ENCODE results near the gene KCNC4.

KCNC4 gene

DNA sequence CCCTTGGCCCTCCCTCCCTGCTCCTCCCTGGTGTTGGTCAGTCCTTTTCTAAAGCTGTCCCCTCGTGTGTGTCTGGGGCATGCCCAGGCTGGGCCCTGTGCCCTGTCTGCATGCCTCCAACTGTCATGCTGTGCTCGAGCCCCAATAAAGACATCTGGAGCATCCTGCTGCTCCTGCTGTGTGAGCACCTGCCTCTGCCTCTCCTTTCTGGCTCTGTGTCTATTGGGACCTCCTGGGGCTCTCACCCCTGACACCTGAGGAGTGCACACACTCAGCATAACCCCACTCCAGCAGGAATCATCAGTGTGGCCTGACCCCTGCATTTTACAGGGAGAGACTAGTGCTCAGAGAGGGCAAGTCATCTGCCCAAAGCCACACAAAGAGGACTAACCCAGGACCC, 23.7 kb downstream of the KCNC4 start:
- no peak for DNase-seq

DNA sequence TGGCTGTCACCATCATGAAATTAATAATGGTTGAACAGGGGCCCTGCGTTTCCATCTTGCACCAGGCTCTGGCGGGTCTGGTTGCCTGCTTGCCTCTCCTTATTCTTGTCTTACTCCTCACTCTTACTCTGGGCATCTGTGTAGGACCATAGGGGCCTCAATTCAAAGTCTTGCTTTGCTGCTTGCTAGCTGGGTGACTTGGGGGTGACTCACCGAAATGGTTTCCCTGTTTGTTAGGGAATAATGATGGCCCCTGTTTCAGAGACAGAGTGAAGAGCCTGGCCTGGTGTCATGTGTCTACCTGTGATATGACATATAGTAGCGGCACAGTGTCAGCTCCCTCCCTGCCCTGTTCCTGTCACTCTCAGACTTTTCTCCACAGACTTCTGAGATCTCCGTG, 24.6 kb downstream of the KCNC4 start:
- DNase-seq, result no peak

DNA sequence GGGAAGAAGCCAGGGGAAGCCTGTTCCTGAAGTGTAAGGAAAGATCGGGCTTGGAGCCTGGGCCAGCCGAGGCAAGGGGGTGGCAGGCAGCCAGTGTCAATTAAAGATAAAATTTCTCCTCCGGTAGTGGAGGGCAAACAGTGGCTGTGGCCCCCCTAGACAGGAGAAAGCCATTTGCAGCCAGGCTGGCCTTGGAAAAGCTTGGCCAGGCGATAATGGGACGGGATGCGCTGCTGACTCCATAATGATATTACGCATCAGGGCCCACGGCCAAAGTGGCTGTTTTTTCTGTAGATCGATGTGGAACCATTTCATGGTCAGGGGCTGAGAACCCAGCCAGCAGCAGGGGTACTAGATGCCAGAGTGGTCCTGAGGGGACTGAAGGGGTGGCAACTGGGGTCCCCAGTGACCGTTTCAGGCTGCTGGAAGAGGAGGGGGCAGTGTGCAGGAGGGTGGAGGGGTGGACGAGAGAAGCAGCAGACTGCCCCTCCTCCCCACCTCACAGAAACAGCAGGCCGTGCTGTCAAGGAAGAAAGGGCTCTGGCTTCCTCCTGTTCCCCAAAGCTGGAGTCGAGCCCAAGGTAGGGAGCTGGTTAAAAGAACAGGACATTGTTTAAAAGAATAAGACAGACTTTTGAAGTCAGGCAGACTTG, 25.2 kb downstream of the KCNC4 start:
- no peak for DNase-seq

DNA sequence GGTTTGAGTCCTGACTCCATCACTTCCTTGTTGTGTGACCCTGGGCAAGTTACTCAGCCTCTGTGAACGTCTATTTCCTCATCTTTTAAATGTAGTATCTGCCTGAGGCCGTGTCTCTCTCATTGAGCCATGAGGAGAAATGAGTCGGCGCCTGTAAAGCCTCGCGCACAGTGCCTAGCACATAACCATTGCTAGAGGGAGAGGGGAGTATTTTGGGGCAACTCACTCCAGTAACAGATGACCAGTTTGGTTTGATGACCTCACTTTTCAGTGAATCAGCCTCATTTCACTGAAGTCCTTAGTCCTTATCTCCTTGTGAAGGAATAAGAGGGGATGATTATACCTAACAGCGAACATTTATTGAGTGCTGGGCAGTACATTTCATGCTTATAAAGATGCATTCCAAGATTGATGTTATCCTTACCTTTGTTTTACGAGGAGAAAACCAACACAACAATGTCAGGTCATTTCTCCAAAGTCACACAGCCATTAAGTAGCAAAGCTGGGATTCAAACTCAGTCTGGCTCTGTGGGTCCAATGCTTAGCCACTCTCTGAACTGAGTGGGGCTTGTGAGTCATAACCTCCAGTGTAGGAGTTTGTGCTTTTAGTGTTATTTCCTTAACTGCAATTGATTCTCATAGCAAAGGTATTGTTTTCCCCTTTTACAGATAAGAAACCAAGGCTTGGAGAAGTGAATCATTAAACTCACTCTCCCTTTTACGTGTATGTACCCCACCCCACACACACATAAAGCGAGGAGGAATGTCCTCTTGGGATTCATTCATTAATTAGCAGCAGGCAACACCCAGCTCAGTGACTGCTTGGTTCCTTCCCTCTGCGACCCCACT, 25.9 kb downstream of the KCNC4 start:
- DNase-seq, result peak; percentile 54

DNA sequence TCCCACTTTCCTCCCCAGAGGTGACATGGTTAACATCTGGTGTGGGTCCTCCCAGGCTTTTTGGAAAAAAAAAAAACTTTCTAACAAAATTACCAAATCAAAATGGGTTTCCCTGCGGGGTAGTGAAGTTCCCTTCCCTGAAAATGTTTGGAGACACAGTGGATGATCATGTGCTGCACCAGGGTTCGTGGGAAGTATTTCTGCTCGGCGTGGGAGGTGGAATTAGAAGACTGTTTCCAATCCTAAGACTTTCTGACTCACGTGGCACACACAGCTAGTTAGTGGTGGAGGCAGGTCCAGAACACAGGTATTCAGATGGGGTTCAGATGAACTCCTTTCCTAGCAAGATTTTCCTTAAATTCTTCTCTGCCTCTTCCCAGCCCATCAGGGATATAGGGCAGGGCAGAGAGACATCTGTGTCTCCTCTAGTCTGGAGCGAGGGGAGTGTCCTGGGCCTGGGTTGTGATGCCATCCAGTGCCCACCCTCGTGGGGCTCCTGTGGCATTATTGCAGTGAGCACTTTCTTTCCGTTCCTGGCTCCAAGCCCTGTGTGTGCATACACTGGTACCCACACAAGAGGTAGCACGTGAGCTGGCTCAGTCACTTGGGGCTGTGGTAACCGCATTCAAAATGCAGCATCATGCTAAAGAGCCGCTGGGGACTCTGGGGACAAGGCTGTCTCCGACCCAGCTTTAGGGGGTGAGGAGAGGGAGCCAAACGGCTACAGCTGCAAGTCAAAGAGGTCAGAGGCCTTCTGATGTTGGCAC, 27.5 kb downstream of the KCNC4 start:
- no peak for DNase-seq

DNA sequence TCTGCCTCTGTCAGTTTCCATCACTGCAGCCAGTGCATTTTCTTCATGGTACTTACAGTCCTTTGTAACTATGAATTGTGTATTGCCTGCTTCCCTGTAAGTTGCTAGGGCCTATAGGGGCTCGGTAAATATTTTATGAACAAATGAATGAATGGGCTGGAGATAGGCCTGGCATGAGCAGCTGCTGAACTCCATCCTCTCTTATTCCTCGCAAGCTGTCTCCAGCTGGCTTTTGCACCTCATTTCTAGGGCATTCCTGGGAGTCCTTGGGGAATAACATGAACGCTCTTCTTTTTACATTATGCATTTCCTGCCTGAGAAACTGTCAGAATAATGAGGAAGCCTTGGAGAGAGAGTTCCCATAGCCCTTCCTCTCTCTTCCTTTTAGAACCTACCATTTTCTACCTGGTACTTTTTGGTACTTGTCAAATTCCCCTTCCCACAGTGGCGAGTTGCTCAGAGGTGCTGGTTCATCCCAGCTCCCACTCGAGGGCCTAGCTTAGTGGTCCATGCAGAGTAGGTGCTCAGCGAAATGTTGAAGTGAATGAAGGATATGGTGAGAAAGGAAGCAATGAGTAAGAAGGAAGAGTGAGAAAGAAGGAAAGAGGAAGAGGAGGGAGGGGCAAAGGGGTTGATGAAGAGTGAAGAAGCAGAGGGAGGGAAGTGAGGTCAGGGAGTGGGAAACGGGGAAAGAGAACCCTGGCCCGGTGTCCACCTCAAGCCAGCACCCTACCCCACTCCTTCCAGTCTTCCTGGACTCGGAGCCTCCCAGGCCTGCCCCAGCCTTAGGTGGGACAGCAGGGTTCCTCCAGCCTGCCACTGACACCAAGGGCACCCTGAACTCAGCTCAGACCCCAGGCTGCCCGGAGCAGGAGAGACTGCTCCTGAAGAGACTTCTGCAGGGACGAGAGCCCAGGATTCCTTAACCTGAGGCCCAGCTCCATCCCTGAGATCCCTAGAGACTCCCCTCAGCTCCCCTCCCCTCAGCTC, 29.6 kb downstream of the KCNC4 start:
- peak; percentile 63 for DNase-seq

DNA sequence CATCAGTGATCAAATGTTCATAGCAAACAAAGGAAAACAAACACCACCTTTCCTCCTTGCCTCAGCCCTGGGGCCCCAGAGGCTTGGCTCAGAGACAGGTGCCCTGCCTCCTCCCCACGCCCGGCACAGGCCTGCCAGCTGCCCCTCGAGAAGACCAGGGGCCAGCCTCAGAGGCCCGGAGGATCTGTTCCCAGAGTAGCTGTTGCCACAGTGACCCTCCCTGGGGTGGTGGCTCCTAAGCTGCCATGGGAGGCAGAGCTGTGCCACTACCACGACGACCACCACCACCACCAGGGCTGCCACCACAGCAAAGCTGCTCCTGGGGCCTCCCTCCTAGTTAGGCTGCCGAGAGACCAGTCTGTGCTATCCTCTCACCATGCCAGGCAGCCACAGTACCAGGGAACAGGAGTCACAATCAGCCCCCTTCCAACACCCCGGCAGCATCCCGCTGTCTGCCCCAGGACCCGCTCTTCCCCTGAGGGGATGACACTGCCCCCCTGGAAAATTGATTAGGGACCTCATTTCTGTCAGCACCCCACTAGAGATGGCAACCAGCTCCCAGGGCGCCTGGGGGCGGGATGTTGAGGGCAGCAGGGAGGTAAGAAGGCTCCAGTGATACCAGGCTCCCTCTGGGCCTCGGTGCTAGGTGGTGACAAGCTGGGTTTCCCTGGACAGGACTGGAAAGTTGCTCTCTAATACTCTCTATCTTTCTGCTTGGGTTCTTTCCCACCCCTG, 30.5 kb downstream of the KCNC4 start:
- no peak for DNase-seq

DNA sequence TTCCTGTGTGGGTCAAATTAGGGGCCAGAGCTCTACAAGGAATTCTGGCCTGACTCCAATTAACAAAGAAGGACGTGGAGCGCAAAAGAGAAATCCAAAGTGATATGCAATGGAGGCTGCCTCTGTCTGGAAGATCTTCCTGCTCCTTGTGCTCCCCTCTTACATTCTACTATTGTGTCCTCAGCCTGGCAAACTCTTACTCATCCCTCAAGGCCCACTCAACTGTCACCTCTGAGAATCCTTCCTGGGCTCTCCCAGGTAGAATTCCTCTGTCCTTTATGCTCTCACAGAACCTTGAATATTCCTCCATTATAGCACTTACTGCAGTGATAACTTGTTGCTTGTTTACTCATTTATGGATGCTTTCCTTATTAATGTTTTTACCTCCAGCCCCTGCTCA, 31.4 kb downstream of the KCNC4 start:
- DNase-seq, result no peak

DNA sequence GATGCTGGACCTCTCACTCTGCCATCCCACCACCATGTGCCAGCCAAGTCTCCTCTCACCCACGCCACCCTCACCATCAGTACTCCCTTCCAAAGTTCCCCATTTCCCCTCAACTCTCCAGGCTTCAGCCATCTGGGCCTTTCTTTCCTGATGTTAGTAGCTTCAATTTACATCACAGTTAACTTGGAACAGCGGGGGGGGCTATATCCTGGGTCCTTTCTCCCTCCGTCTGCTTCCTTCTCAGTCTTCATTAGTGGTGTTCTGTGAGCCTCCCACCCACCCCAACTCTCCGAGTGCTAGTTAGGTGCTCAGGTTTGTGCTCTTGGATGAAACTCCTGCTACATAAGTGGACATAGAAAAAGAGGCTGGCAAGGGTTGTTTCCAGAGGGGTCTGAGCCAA, 31.9 kb downstream of the KCNC4 start:
- DNase-seq, result no peak

DNA sequence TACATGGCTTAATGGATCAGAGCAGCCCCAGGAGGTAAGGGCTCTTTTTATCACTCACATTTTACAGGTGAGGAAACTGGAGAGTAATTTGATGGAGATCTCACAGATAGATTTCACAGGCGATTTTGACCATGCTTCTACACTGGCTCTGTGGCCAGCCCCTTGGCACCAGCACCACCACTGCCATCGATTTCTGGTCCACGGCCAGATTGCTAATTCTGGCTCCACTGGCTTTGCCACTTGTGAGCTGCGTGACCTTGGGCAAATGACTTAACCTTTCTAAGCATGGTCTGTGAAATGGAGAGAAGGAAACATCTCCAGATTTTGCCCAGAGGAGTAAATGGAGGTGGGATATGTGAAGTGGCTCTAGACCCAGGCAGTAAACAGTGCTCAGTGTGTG, 32.6 kb downstream of the KCNC4 start:
- DNase-seq, result no peak

DNA sequence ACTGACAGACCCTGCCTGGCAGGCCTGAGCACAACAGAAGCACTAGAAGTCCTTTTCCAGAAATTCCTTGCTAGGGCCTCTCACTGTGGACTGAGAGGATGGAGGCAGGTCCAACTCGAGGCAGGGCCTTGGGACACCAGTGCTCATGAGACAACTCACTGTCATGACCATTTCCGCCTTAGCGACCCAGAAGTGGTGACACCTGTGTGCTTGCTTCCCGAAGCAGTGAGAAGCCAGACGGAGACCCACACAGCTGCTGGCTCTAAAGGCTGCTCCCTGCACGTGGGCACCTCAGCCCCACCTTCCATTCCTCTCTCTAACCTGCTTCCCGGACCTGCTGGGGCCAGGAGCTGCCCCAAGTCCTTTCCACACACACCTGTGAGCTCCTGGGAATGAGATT, 33.0 kb downstream of the KCNC4 start:
- DNase-seq, result no peak

DNA sequence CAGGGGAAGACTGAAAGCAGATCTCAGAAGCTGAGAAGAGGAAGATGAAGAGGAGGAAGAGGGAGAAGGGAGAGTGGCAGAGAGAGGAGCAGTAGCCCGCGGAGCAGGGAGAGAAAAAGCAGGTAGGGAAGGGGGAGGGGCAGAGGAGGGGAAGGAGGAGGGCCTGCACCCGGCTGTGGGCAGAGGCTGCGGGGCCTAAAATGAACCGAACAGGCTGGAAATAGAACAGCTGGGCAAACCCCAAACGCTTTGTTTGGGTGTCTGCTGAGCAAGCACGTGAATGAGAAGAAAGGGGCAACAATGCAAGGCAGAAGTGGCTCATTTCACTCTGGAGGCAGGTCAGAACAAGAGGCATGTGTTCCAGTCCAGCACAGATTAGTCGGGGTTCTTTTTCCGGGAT, 33.5 kb downstream of the KCNC4 start:
- DNase-seq, result no peak

DNA sequence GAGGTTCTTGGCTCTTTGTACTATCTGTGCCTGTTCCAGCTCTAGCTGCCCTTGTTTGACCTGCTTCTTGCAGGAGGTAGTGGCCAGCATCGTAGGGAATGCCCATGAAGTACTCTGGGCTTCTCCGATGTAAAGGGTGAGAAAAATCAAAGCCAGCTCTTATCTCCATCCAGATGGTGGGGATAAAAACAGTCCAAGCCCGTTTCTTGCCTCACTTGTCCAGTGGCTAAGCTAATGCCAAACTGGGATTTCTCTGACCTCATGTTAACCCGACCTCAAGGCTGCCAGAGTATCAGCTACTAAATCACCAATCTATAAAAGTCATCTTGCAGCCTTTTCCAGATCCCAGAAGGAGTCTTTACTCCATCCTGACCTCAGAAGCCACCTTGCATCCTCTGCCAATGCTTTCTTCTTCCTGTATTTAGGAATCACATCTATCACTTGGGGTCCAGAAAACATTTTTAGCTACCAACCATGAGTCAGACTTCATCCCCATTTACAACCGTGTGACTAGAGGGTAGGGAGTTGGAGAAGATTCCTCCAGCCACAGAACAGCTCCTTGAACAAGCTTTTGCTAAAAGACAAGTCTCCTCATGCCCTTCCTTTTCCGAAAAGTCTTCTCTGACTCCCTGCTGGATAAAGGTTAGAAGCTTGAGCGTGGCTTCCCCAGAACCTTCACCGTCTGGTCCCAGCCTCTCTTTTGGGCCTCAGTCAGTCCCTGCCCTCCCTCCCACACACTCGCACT, 35.9 kb downstream of the KCNC4 start:
- no peak for DNase-seq

DNA sequence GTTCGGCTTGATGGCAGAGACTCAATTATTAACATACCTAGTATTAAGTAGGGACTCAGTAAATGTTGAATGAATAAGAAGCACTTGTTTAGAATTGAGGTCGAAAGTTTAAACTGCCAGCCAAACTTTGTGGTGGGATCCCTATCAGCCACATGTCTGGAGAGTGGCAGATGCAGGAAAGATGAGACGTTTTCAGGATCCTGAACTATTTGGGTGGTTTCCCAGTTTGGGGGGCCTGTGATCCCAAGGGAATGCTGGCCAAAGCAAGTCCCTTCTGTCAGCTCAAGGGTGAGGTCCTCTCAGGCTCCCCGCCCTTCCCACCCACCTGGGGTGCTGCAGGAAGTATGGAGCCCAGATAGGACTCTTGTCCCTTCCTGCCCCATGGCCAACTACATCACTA, 38.6 kb downstream of the KCNC4 start:
- DNase-seq, result no peak

DNA sequence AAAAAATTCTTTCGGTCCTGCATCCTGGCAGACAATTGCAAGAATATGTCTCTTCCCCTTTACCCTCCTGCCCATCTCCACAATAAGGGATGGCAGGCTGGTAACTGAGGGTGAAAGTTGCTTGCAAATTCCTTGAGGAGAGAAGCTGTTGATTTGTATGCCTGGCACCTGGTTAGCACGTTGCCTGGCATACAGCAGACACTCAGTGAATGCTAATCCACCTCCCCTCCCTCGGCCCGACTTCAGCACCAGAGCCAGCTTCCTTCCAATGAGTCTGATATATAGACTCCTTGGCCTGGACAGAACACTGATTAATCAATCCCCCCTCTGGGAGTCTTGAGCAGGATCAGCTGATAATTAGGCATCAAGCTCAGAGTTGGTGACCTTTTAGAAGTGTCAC, 39.1 kb downstream of the KCNC4 start:
- no peak for DNase-seq

DNA sequence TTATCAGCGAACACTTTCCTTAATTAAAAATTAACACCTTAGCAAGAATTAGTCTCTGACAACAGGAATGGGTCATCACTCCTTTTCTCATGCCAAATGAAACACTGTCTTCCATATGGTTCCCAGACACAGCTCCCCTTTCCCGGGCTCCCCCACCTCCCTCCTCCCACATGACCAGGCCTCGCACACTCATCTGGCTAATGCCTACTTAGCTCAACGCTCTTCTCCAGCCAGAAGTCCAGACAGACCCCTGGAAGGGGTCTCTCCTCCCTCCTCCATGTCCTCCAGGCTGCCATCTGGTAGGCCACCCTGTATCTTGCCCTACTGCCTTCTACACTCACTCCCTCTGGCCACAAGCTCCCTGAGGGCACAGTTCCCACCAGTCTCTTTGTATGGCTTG, 39.9 kb downstream of the KCNC4 start:
- no peak for DNase-seq

DNA sequence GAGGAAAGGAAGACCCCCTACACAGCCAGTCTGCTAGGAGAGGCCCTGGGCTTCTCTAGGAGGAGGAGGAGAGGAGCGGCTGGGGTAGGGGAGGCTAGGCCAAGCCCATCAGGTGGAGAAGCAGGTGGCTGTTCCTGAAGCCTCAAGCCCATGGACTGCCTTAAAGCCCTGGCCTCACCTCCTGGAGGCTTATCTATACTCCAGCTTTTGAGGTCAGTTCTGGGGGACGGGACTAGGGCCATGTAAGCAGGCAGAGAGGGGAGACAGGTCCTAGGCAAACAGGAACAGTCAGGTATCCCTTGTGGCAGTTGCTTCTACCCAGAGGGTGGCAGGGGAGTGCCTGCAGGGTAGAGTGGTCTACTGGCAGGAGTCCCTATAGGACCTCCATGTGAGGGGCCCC, 40.6 kb downstream of the KCNC4 start:
- DNase-seq, result no peak

DNA sequence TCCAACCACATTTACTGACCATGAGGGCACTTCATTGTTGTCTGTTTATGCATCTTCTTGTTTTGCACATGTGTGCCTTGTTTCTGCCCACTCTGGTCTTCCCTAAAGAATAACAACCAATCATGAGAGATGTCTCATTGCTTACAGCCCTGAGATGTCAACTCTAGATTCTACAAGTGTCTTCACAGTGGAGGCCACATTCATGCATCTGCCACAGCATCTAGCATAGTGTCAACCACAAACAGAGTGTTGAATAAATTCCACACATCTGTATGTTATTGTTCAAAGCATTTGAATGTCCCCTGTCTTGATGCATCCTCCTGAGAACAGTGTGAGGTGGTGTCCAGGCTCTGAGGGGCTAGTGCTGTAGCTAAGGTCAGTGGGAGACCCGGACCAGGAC, 43.1 kb downstream of the KCNC4 start:
- DNase-seq, result no peak

DNA sequence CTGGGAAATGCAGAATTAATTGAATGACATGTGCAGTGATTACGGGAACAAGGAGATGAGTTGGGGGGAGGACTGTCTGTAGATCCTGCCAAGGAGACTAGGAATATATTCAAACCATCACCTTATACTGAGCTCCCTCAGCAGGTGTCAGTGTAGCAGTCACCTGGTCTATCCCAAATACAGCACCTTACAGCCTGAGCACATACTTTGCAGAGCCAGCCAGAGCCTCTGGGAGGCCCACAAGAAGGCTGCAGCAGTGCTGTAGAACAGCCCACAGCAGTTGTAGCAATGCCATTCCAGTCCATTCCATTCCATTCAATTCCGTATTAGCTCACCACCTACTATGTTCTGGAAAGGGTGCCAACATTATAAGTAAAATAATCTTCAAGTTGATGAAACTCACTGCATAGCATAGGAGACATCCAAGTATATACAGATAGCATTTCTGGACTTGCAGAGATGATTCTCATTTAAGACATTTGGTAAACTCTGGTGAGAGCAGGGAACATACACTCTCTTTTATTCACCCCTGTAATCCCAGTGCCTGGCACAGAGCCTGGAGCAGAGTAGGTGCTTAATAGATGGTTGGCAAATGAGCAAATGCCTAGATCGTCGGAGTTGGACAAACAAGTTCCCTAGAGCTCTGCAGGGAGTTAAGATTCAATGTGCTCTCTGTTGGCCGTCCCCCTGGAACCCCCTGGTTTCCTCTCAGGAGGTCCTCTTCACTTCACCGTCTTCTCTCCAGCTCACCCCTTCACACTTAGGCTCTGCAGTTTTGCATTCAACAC, 44.7 kb downstream of the KCNC4 start:
- DNase-seq, result no peak

DNA sequence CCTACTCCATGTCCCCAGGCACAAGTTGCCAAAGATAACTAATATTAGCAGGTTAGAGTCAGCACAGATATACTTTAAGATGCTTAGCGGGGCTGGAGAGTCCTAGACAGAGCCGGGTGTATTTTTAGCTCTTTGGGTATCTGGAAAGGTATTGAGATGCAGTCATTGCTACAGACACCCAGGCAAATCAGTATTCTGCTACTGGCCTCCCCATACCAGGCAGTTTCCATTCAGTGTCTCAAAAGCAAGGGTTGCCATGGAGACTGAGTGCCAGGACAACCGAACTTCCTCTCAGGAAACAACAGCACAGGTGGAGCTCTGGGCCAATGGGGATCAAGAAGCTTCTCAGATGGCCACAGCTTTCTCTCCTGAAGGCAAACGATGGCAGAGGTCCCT, 45.3 kb downstream of the KCNC4 start:
- no peak for DNase-seq
